PC-3 (cell line): Measurements from ENCODE around the gene CHMP2A. TPM values are rescaled to one million over a fixed set of nuclear protein-coding genes. Genes with fewer than 3 reads are reported as not detected.
A peak's percentile ranks its signal among the peaks of the same experiment; 100 is the strongest.

Experiments used
- ATAC-seq: fragments of 200-7000 bp; cut with Tn5 transposase; 2 replicates; pipeline ENCODE4 v1.9.1; 2020; ENCODE audit warnings: mild to moderate bottlenecking, moderate library complexity
- BruUV-seq: library from RNA; stranded (reverse); fragments of 400-500 nt; replicated peaks from 2 replicates; lab custom pipeline; 2021; lab: Mats Ljungman, UMichigan
- CTCF ChIA-PET: fragments of 300-600 bp; sonication (Branson Sonifier 250); formaldehyde crosslinking; loops from one replicate; lab custom pipeline; 2022; ENCODE audit warnings: antibody characterized with exemption; lab: Charles Lee
- POLR2A ChIA-PET: fragments of 300-600 bp; sonication (Branson Sonifier 250); formaldehyde crosslinking; loops from one replicate; lab custom pipeline; 2022; ENCODE audit warnings: antibody characterized with exemption; ENCODE audit not compliant: unreplicated experiment; lab: Charles Lee
- DNase-seq: peaks from one replicate; pipeline ENCODE4 v3.0.0-alpha.2; 2015
- H2AFZ ChIP-seq: fragments of 300-600 bp; sonication (generic); 2 replicates; pipeline ENCODE4 v1.6.0; 2016; ENCODE audit warnings: antibody characterized with exemption, low read length
- H3F3A ChIP-seq: fragments of 300-600 bp; sonication (generic); one replicate; pipeline ENCODE4 v1.6.0; 2017; ENCODE audit warnings: antibody characterized with exemption, low read length, control low read depth, mild to moderate bottlenecking; ENCODE audit not compliant: unreplicated experiment
- H3K27ac ChIP-seq: fragments of 300-600 bp; sonication (generic); 2 replicates; pipeline ENCODE4 v1.5.1; 2016; ENCODE audit warnings: mild to moderate bottlenecking, low read length
- H3K27me3 ChIP-seq: fragments of 300-600 bp; sonication (generic); 2 replicates; pipeline ENCODE4 v1.6.1; 2016; ENCODE audit warnings: low read length, mixed read lengths
- H3K36me3 ChIP-seq: fragments of 300-600 bp; sonication (generic); 2 replicates; pipeline ENCODE4 v1.6.1; 2016; ENCODE audit warnings: low read depth, mixed run types, low read length, mixed read lengths
- H3K4me1 ChIP-seq: fragments of 300-600 bp; sonication (generic); 2 replicates; pipeline ENCODE4 v1.5.1; 2016; ENCODE audit warnings: low read length; ENCODE audit not compliant: insufficient read depth
- H3K4me2 ChIP-seq: fragments of 300-600 bp; sonication (generic); 2 replicates; pipeline ENCODE4 v1.6.0; 2016; ENCODE audit warnings: low read length
- H3K4me3 ChIP-seq: fragments of 300-600 bp; sonication (generic); 2 replicates; pipeline ENCODE4 v1.5.1; 2016; ENCODE audit warnings: mild to moderate bottlenecking, low read length, mixed read lengths
- H3K79me2 ChIP-seq: fragments of 300-600 bp; sonication (generic); 2 replicates; pipeline ENCODE4 v1.6.1; 2017; ENCODE audit warnings: low read length, mixed read lengths
- H3K9ac ChIP-seq: fragments of 300-600 bp; sonication (generic); 2 replicates; pipeline ENCODE4 v1.6.0; 2016; ENCODE audit warnings: mild to moderate bottlenecking, low read length
- H3K9me2 ChIP-seq: fragments of 300-600 bp; sonication (generic); replicated peaks from 2 replicates; pipeline ENCODE4 v1.6.1; 2016; ENCODE audit warnings: mixed run types, low read length, mixed read lengths
- H3K9me3 ChIP-seq: fragments of 300-600 bp; sonication (generic); 2 replicates; pipeline ENCODE4 v1.6.1; 2016; ENCODE audit warnings: low read length, mixed read lengths
- H4K20me1 ChIP-seq: fragments of 300-600 bp; sonication (generic); 2 replicates; pipeline ENCODE4 v1.6.1; 2016; ENCODE audit warnings: low read length, mixed read lengths
- EZH2 ChIP-seq: fragments of 300-600 bp; sonication (generic); IDR thresholded peaks from one replicate; pipeline ENCODE4 v1.6.1; 2017; ENCODE audit warnings: antibody characterized with exemption, mild to moderate bottlenecking, low read length; ENCODE audit not compliant: unreplicated experiment
- EZH2phosphoT487 ChIP-seq: fragments of 300-600 bp; sonication (generic); IDR thresholded peaks from 2 replicates; pipeline ENCODE4 v1.6.1; 2018; ENCODE audit warnings: mild to moderate bottlenecking, antibody characterized with exemption, low read length, borderline replicate concordance
- intact Hi-C: fragments of 100-400 bp; cut with micrococcal nuclease; formaldehyde crosslinking; loops from 2 replicates; pipeline ENCODE4 v1.9.0; 2023
- total RNA-seq: library from RNA; depleted of rRNA; stranded (reverse); fragments of >200 nt; gene quantifications from 2 replicates; pipeline ENCODE4 v1.2.3, GENCODE V29; 2014
- TF ChIP-seq, protein P1 (sequence below): fragments of 300-600 bp; sonication (generic); conservative IDR thresholded peaks from 2 replicates; pipeline ENCODE4 v1.5.1; 2017; ENCODE audit warnings: antibody characterized with exemption, low read depth, mild to moderate bottlenecking, low read length

The CHMP2A gene
- total RNA-seq, 1 experiment from 2014 or later, result 220 TPM

DNA sequence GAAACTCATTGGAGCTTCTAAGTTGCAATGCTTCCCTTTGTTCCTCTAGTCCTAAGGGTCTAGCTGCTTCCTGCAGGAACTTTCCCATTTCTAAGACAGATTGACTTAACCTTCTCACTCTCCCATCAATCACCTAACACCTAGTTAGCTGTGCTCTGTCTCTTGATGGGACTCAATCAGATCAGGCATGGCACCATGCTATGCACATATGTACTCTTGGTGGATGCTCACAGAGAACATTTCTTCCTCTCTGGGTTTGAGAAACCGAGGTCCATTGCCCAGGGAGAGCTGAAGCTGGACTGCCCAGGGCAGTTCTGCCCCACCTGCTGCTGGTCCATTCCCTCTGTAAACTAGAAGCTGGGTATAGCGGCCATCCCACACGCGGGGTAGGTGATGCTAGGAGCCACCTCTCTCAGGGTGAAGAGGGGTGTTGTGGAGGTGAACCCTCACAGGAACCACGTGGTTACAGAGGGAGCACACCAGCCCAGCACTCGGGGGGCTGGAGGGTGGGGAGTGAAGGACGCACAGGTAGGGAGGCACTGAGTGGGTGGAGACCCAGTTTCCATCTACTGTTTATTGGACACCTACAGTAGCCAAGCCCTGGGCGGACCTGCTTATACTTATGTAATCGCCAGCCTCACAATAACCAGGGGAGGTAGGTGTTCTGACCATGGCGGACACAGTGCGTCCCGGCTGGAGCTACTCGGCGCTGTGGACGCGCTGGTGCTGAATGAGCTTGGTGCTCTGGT, 6.6 kb upstream of the CHMP2A start:
- no peak for ATAC-seq
- Histone ChIP-seq H2AFZ (no peak overlapping the region), H3K9me3 (no peaks in the 10 kb centered on the region), H3K4me2 (peak overlapping the region; percentile 94), H3K79me2 (peaks cover 16% of the 10 kb centered on the region), H4K20me1 (no peaks in the 10 kb centered on the region), H3K9ac (no peak overlapping the region), H3K4me1 (peaks cover 40% of the 10 kb centered on the region), H3K9me2 (no peaks in the 10 kb centered on the region), H3F3A (no peaks in the 10 kb centered on the region), H3K27ac (no peak overlapping the region), H3K4me3 (peak overlapping the region; percentile 64), H3K27me3 (no peaks in the 10 kb centered on the region), H3K36me3 (peaks cover 4% of the 10 kb centered on the region; the same call in 1 of the 2 replicates)
- no TSS peak for BruUV-seq
- intact Hi-C loops, result no loop called here
- TF ChIP-seq, protein P1, sequence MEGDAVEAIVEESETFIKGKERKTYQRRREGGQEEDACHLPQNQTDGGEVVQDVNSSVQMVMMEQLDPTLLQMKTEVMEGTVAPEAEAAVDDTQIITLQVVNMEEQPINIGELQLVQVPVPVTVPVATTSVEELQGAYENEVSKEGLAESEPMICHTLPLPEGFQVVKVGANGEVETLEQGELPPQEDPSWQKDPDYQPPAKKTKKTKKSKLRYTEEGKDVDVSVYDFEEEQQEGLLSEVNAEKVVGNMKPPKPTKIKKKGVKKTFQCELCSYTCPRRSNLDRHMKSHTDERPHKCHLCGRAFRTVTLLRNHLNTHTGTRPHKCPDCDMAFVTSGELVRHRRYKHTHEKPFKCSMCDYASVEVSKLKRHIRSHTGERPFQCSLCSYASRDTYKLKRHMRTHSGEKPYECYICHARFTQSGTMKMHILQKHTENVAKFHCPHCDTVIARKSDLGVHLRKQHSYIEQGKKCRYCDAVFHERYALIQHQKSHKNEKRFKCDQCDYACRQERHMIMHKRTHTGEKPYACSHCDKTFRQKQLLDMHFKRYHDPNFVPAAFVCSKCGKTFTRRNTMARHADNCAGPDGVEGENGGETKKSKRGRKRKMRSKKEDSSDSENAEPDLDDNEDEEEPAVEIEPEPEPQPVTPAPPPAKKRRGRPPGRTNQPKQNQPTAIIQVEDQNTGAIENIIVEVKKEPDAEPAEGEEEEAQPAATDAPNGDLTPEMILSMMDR, result no peak
- TF ChIP-seq EZH2phosphoT487 (no peak), EZH2 (no peak)
- POLR2A ChIA-PET, result no interaction called here
- CTCF ChIA-PET, result no interaction called here
- DNase-seq, result no peak

DNA sequence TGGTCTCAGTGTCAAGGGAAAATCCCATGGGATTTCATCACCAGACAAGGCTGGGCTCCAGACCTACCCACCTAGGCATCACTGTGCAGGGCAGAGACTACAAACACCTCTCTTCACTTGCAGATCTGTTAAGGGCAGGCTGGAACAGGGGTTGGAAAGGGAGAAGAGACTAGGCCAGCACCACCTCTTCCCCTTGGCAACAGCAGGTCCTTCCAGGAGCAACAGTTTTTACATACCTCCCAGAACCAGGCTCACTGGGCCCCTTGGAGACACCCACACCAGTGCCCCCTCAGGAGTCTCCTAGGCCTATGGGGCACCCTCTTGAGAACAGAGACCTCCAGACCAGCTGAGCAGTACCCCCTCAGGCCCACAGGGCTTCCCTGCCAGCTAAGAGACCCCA, 6.0 kb upstream of the CHMP2A start:
- no TSS peak for BruUV-seq
- no peak overlapping the region for H3K27ac ChIP-seq
- POLR2A ChIA-PET, result no interaction called here
- no peak overlapping the region for H2AFZ ChIP-seq
- CTCF ChIA-PET, result no interaction called here
- H3K27me3 ChIP-seq, result no peaks in the 10 kb centered on the region
- H3K4me3 ChIP-seq, result no peak overlapping the region
- H3K79me2 ChIP-seq, result peaks cover 23% of the 10 kb centered on the region
- peaks cover 42% of the 10 kb centered on the region for H3K4me1 ChIP-seq
- H3K9ac ChIP-seq, result no peak overlapping the region
- no peaks in the 10 kb centered on the region for H4K20me1 ChIP-seq
- TF ChIP-seq EZH2phosphoT487 (no peak), EZH2 (no peak)
- TF ChIP-seq, protein P1, result no peak
- ATAC-seq, result no peak
- H3K36me3 ChIP-seq, result peaks cover 10% of the 10 kb centered on the region
- intact Hi-C loops, result no loop called here
- no peaks in the 10 kb centered on the region for H3K9me2 ChIP-seq
- H3K9me3 ChIP-seq, result no peaks in the 10 kb centered on the region
- no peak overlapping the region for H3K4me2 ChIP-seq
- H3F3A ChIP-seq, result no peaks in the 10 kb centered on the region
- DNase-seq, result no peak
